Mucosa of rectum (tissue), 2 donors: ENCODE results near the gene MTG2.

Source experiments
- H3K27ac ChIP-seq, 2 donors: one replicate each; pipeline ENCODE4 v1.7.0; 2013; ENCODE audit warnings: inconsistent platforms in 2 of 2, low read depth in 2 of 2, low read length in 2 of 2
- H3K27me3 ChIP-seq, 2 donors: one replicate each; pipeline ENCODE4 v1.7.0; 2013; ENCODE audit warnings: low read length in 2 of 2; ENCODE audit not compliant: control insufficient read depth in 2 of 2, insufficient read depth in 2 of 2
- H3K36me3 ChIP-seq, 2 donors: one replicate each; pipeline ENCODE4 v1.7.0; 2013; ENCODE audit warnings: low read length in 2 of 2; ENCODE audit not compliant: control insufficient read depth in 2 of 2, insufficient read depth in 2 of 2
- H3K4me1 ChIP-seq, 2 donors: one replicate each; pipeline ENCODE4 v1.7.0; 2013; ENCODE audit warnings: low read length in 2 of 2, mild to moderate bottlenecking in 1 of 2; ENCODE audit not compliant: control insufficient read depth in 2 of 2, insufficient read depth in 2 of 2
- H3K4me3 ChIP-seq, 2 donors: one replicate each; pipeline ENCODE4 v1.7.0; 2013; ENCODE audit warnings: low read length in 2 of 2
- H3K9ac ChIP-seq, 2 donors: one replicate each; pipeline ENCODE4 v1.7.0; 2013; ENCODE audit warnings: low read length in 2 of 2, low read depth in 1 of 2, mild to moderate bottlenecking in 1 of 2
- H3K9me3 ChIP-seq, 2 donors: one replicate each; pipeline ENCODE4 v1.7.0; 2013; ENCODE audit warnings: low read length in 2 of 2; ENCODE audit not compliant: control insufficient read depth in 2 of 2
- donor health status: healthy.
- donor health status: Normal muscosa, but diverticular disease.

The MTG2 gene

GRCh38 chr20:62138204-62138543 lies 44.7 kb upstream of the MTG2 start:
- Histone ChIP-seq H3K9ac (no peak overlapping the region), H3K9me3 (no peaks in the 10 kb centered on the region), H3K36me3 (peaks cover 63 to 73% of the 10 kb centered on the region in 2 donors), H3K4me1 (peaks cover 11 to 16% of the 10 kb centered on the region in 2 donors), H3K27me3 (no peaks in the 10 kb centered on the region), H3K4me3 (no peak overlapping the region), H3K27ac (no peak overlapping the region)

- H3K9ac ChIP-seq = no peak overlapping the region
- H3K9me3 ChIP-seq = no peaks in the 10 kb centered on the region
- peaks cover 11 to 16% of the 10 kb centered on the region in 2 donors for H3K4me1 ChIP-seq
- no peak overlapping the region for H3K4me3 ChIP-seq
- no peak overlapping the region for H3K27ac ChIP-seq
- no peaks in the 10 kb centered on the region for H3K27me3 ChIP-seq
- peaks cover 57 to 67% of the 10 kb centered on the region in 2 donors for H3K36me3 ChIP-seq
These were observed 43.9 kb upstream of the MTG2 start for GRCh38 chr20:62138912-62139311.

- no peak overlapping the region for H3K4me3 ChIP-seq
- no peaks in the 10 kb centered on the region for H3K9me3 ChIP-seq
- no peaks in the 10 kb centered on the region for H3K27me3 ChIP-seq
- peaks cover 14 to 19% of the 10 kb centered on the region in 2 donors for H3K4me1 ChIP-seq
- no peak overlapping the region for H3K27ac ChIP-seq
- no peak overlapping the region for H3K9ac ChIP-seq
- H3K36me3 ChIP-seq = peaks cover 54 to 61% of the 10 kb centered on the region in 2 donors
These were observed 43.2 kb upstream of the MTG2 start for GRCh38 chr20:62139636-62140035.

- Histone ChIP-seq H3K9me3 (no peaks in the 10 kb centered on the region), H3K9ac (peak overlapping the region; percentile 15 to 84), H3K36me3 (peaks cover 40 to 47% of the 10 kb centered on the region in 2 donors), H3K27ac (no peak overlapping the region), H3K27me3 (no peaks in the 10 kb centered on the region), H3K4me3 (peak overlapping the region in 1 of 2 donors; percentile 81), H3K4me1 (peaks cover 20 to 26% of the 10 kb centered on the region in 2 donors)
These were observed 41.8 kb upstream of the MTG2 start for GRCh38 chr20:62141043-62141396.

- Histone ChIP-seq H3K4me3 (peak overlapping the region; percentile 67 to 81), H3K9me3 (no peaks in the 10 kb centered on the region), H3K36me3 (peaks cover 35 to 41% of the 10 kb centered on the region in 2 donors), H3K9ac (peak overlapping the region; percentile 61 to 84), H3K27ac (peak overlapping the region; percentile 88 to 92), H3K27me3 (no peaks in the 10 kb centered on the region), H3K4me1 (peaks cover 20 to 26% of the 10 kb centered on the region in 2 donors)
These were observed 41.2 kb upstream of the MTG2 start for GRCh38 chr20:62141397-62142251.

- Histone ChIP-seq H3K9ac (peak overlapping the region; percentile 61 to 84), H3K9me3 (no peaks in the 10 kb centered on the region), H3K27me3 (no peaks in the 10 kb centered on the region), H3K4me3 (peak overlapping the region; percentile 67 to 81), H3K36me3 (peaks cover 26 to 33% of the 10 kb centered on the region in 2 donors), H3K27ac (peak overlapping the region; percentile 88 to 92), H3K4me1 (peaks cover 20 to 26% of the 10 kb centered on the region in 2 donors)
These were observed 40.4 kb upstream of the MTG2 start for GRCh38 chr20:62142252-62143080.

- H3K4me1 ChIP-seq = peaks cover 20 to 26% of the 10 kb centered on the region in 2 donors
- peak within 1 kb of the TSS; percentile 61 to 84 for H3K9ac ChIP-seq
- peaks cover 18 to 25% of the 10 kb centered on the region in 2 donors for H3K36me3 ChIP-seq
- no peaks in the 10 kb centered on the region for H3K27me3 ChIP-seq
- peak within 1 kb of the TSS; percentile 88 to 92 for H3K27ac ChIP-seq
- no peaks in the 10 kb centered on the region for H3K9me3 ChIP-seq
- H3K4me3 ChIP-seq = peak within 1 kb of the TSS; percentile 69 to 81
These were observed 39.5 kb upstream of the MTG2 start, which contains the start of the genes PSMA7 and SS18L1 for GRCh38 chr20:62143081-62143956. TSS of gene PSMA7 (minus strand) at chr20:62143394. CDS start at chr20:62143303, 91 bp downstream. TSS of gene SS18L1 (plus strand) at chr20:62143769. CDS start at chr20:62143821, 52 bp downstream.

- Histone ChIP-seq H3K9ac (peak overlapping the region; percentile 49 to 84), H3K9me3 (no peaks in the 10 kb centered on the region), H3K27me3 (no peaks in the 10 kb centered on the region), H3K36me3 (peaks cover 11 to 17% of the 10 kb centered on the region in 2 donors), H3K4me3 (peak overlapping the region; percentile 68 to 69), H3K4me1 (peaks cover 20 to 26% of the 10 kb centered on the region in 2 donors), H3K27ac (peak overlapping the region; percentile 88 to 92)
These were observed 38.6 kb upstream of the MTG2 start for GRCh38 chr20:62143957-62144825.

- Histone ChIP-seq H3K27ac (no peak overlapping the region), H3K4me1 (peaks cover 20 to 25% of the 10 kb centered on the region in 2 donors)
These were observed 37.2 kb upstream of the MTG2 start for GRCh38 chr20:62145688-62146018.

More at GRCh38 chr20:62145688-62146018, 37.2 kb upstream of the MTG2 start:
- Histone ChIP-seq H3K9ac (no peak overlapping the region), H3K9me3 (no peaks in the 10 kb centered on the region), H3K27me3 (no peaks in the 10 kb centered on the region), H3K36me3 (peaks cover 0 to 3% of the 10 kb centered on the region in 2 donors), H3K4me3 (no peak overlapping the region)
